ENCODE measurements around the gene RAB35.

RAB35 gene

GRCh38 chr12:120095736-120096135 is 20.8 kb downstream of the RAB35 start:
- Histone ChIP-seq H3K9me3 (ENCODE audit: low read length) (no peaks in the 10 kb centered on the region), H3K27me3 (ENCODE audit: insufficient read depth, low read length) (no peaks in the 10 kb centered on the region), H3K36me3 (ENCODE audit: insufficient read depth, low read length) (peaks cover 71% of the 10 kb centered on the region), H3K4me3 (ENCODE audit: low read depth, low read length, poor library complexity, severe bottlenecking) (no peak overlapping the region), H3K4me2 (ENCODE audit: low read length) (no peak overlapping the region), H3K4me1 (ENCODE audit: insufficient read depth, low read length, severe bottlenecking) (peaks cover 31% of the 10 kb centered on the region), H3K27ac (ENCODE audit: low read depth, low read length, poor library complexity, severe bottlenecking) (no peak overlapping the region), H3K9ac (ENCODE audit: low read length) (no peak overlapping the region), H3K79me2 (ENCODE audit: insufficient read depth, low read length) (no peaks in the 10 kb centered on the region), H3K9me2 (ENCODE audit: low read depth, low read length) (no peaks in the 10 kb centered on the region), H4K20me1 (ENCODE audit: insufficient read depth, low read length) (no peaks in the 10 kb centered on the region), H2AFZ (ENCODE audit: low read length) (no peak overlapping the region), H3F3A (ENCODE audit: insufficient read depth, low read length) (no peaks in the 10 kb centered on the region)
- TF ChIP-seq EZH2 (IDR thresholded peaks at IDR 0.05; ENCODE audit: borderline replicate concordance, low read length) (no peak), CTCF (IDR thresholded peaks at IDR 0.05; ENCODE audit: low read length) (no peak)

- Histone ChIP-seq H3K79me2 (ENCODE audit: insufficient read depth, low read length) (no peaks in the 10 kb centered on the region), H3K27ac (ENCODE audit: low read depth, low read length, poor library complexity, severe bottlenecking) (no peak overlapping the region), H3K4me3 (ENCODE audit: low read depth, low read length, poor library complexity, severe bottlenecking) (no peak overlapping the region), H3K4me2 (ENCODE audit: low read length) (no peak overlapping the region), H3K36me3 (ENCODE audit: insufficient read depth, low read length) (peaks cover 67% of the 10 kb centered on the region), H3K9ac (ENCODE audit: low read length) (no peak overlapping the region), H3K27me3 (ENCODE audit: insufficient read depth, low read length) (no peaks in the 10 kb centered on the region), H2AFZ (ENCODE audit: low read length) (no peak overlapping the region), H4K20me1 (ENCODE audit: insufficient read depth, low read length) (no peaks in the 10 kb centered on the region), H3K9me3 (ENCODE audit: low read length) (no peaks in the 10 kb centered on the region), H3K9me2 (ENCODE audit: low read depth, low read length) (no peaks in the 10 kb centered on the region), H3K4me1 (ENCODE audit: insufficient read depth, low read length, severe bottlenecking) (peaks cover 31% of the 10 kb centered on the region), H3F3A (ENCODE audit: insufficient read depth, low read length) (no peaks in the 10 kb centered on the region)
- no peak for TF ChIP-seq CTCF (IDR thresholded peaks at IDR 0.05; ENCODE audit: low read length)
- no peak for TF ChIP-seq EZH2 (IDR thresholded peaks at IDR 0.05; ENCODE audit: borderline replicate concordance, low read length)
Measured at GRCh38 chr12:120095331-120095730, 21.2 kb downstream of the RAB35 start.

GRCh38 chr12:120094485-120094884 is 22.1 kb downstream of the RAB35 start:
- no peaks in the 10 kb centered on the region for H3K9me3 ChIP-seq (ENCODE audit: low read length)
- no peak overlapping the region for H3K4me3 ChIP-seq (ENCODE audit: low read depth, low read length, poor library complexity, severe bottlenecking)
- H3K4me2 ChIP-seq (ENCODE audit: low read length): no peak overlapping the region; the same call in 1 of the 2 replicates
- H3K9me2 ChIP-seq (ENCODE audit: low read depth, low read length): no peaks in the 10 kb centered on the region
- peaks cover 62% of the 10 kb centered on the region for H3K36me3 ChIP-seq (ENCODE audit: insufficient read depth, low read length)
- no peaks in the 10 kb centered on the region for H3K79me2 ChIP-seq (ENCODE audit: insufficient read depth, low read length)
- H4K20me1 ChIP-seq (ENCODE audit: insufficient read depth, low read length): no peaks in the 10 kb centered on the region
- no peak for TF ChIP-seq CTCF (IDR thresholded peaks at IDR 0.05; ENCODE audit: low read length)
- TF ChIP-seq EZH2 (IDR thresholded peaks at IDR 0.05; ENCODE audit: borderline replicate concordance, low read length): no peak
- H3K27me3 ChIP-seq (ENCODE audit: insufficient read depth, low read length): no peaks in the 10 kb centered on the region
- peak overlapping the region; percentile 38; the same call in 1 of the 2 replicates for H3K9ac ChIP-seq (ENCODE audit: low read length)
- H2AFZ ChIP-seq (ENCODE audit: low read length): no peak overlapping the region
- H3F3A ChIP-seq (ENCODE audit: insufficient read depth, low read length): no peaks in the 10 kb centered on the region
- peak overlapping the region; percentile 67 for H3K27ac ChIP-seq (ENCODE audit: low read depth, low read length, poor library complexity, severe bottlenecking)
- peaks cover 31% of the 10 kb centered on the region for H3K4me1 ChIP-seq (ENCODE audit: insufficient read depth, low read length, severe bottlenecking)

Measured in OCI-LY1 (cell line).